ENCODE measurements around the gene ITIH4. TPM values are rescaled to one million over a fixed set of nuclear protein-coding genes. Genes with fewer than 3 reads are reported as not detected.

The ITIH4 gene
- total RNA-seq, 2 donors from 2014 or later = 4.9 to 5.5 TPM

GRCh38 chr3:52847241-52847640 is 16.8 kb upstream of the ITIH4 start:
- Histone ChIP-seq H3K9me3 (no peaks in the 10 kb centered on the region), H3K27ac (no peak overlapping the region), H3K4me1 (replicated peaks) (no peaks in the 10 kb centered on the region), H3K27me3 (replicated peaks; ENCODE audit: insufficient read depth) (no peaks in the 10 kb centered on the region), H3K36me3 (no peaks in the 10 kb centered on the region), H3K4me3 (no peak overlapping the region)
- WGBS = 87% methylated on average over 6 of the region's 6 CpGs
- TF ChIP-seq POLR2A (IDR thresholded peaks at IDR 0.05) = no peak
- TF ChIP-seq POLR2AphosphoS5 (IDR thresholded peaks at IDR 0.05) = no peak
- TF ChIP-seq, protein P1, sequence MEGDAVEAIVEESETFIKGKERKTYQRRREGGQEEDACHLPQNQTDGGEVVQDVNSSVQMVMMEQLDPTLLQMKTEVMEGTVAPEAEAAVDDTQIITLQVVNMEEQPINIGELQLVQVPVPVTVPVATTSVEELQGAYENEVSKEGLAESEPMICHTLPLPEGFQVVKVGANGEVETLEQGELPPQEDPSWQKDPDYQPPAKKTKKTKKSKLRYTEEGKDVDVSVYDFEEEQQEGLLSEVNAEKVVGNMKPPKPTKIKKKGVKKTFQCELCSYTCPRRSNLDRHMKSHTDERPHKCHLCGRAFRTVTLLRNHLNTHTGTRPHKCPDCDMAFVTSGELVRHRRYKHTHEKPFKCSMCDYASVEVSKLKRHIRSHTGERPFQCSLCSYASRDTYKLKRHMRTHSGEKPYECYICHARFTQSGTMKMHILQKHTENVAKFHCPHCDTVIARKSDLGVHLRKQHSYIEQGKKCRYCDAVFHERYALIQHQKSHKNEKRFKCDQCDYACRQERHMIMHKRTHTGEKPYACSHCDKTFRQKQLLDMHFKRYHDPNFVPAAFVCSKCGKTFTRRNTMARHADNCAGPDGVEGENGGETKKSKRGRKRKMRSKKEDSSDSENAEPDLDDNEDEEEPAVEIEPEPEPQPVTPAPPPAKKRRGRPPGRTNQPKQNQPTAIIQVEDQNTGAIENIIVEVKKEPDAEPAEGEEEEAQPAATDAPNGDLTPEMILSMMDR (IDR thresholded peaks at IDR 0.05) = no peak
- intact Hi-C loops (cut with DNase I) = loop anchor here (5.0 to 10.0 kb wide), 2 partner anchors 50 to 228 kb away; partner anchors contain the start of gene STIMATE
- DNase-seq (ENCODE audit: low spot score) = no peak

DNA sequence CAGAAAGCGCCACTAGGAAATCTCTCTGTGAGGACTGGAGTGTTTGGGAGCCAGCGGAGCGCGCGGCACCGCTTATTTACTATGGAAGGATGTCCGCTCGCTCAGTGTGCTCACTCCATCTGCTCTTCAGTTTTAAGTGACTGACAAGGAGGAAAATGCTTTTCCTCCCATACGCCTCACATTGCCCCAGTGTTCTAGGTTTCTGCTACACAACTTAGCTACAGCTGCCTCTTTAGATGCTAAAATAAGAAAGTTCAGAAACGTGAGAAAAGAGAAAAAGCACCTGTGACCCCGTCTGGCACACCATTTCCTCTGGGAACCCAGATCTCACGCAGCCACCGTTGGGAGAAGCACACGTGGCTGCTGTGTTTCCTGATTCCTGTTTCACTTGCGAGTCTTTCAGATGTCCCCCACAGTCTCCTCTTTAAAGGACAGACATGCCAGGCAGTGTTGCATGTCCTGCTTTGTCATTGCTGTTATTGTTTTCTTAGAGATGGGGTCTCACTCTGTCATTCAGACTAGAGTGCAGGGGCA is 16.0 kb upstream of the ITIH4 start:
- no peak overlapping the region for H3K27ac ChIP-seq
- intact Hi-C loops (cut with DNase I) = loop anchor here (5.0 to 10.0 kb wide), 2 partner anchors 51 to 228 kb away; partner anchors contain the start of gene STIMATE
- no peaks in the 10 kb centered on the region for H3K4me1 ChIP-seq (replicated peaks)
- no peaks in the 10 kb centered on the region for H3K36me3 ChIP-seq
- no peaks in the 10 kb centered on the region for H3K27me3 ChIP-seq (replicated peaks; ENCODE audit: insufficient read depth)
- no peak overlapping the region for H3K4me3 ChIP-seq
- TF ChIP-seq, protein P1 (IDR thresholded peaks at IDR 0.05) = no peak
- TF ChIP-seq POLR2A (IDR thresholded peaks at IDR 0.05) (no peak), POLR2AphosphoS5 (IDR thresholded peaks at IDR 0.05) (no peak)
- H3K9me3 ChIP-seq = no peaks in the 10 kb centered on the region
- 81% methylated on average over 15 of the region's 15 CpGs for WGBS
- DNase-seq (ENCODE audit: low spot score) = no peak

- Histone ChIP-seq H3K27ac (peak overlapping the region; percentile 57 to 66), H3K4me1 (replicated peaks) (no peaks in the 10 kb centered on the region), H3K4me3 (no peak overlapping the region), H3K9me3 (no peaks in the 10 kb centered on the region), H3K36me3 (no peaks in the 10 kb centered on the region), H3K27me3 (replicated peaks; ENCODE audit: insufficient read depth) (no peaks in the 10 kb centered on the region)
- WGBS = 71% methylated on average over 7 of the region's 7 CpGs
- TF ChIP-seq POLR2A (IDR thresholded peaks at IDR 0.05) = no peak
- TF ChIP-seq POLR2AphosphoS5 (IDR thresholded peaks at IDR 0.05) = no peak
- TF ChIP-seq, protein P1 (IDR thresholded peaks at IDR 0.05) = no peak
- intact Hi-C loops (cut with DNase I) = loop anchor here (5.0 to 10.0 kb wide), 2 partner anchors 51 to 229 kb away; partner anchors contain the start of gene STIMATE
- no peak for DNase-seq (ENCODE audit: low spot score)
These were observed 15.4 kb upstream of the ITIH4 start for GRCh38 chr3:52845691-52846431.

- intact Hi-C loops (cut with DNase I) = loop anchor here (5.0 to 10.0 kb wide), 2 partner anchors 52 to 230 kb away; partner anchors contain the start of gene STIMATE
- Histone ChIP-seq H3K4me1 (replicated peaks) (no peaks in the 10 kb centered on the region), H3K9me3 (no peaks in the 10 kb centered on the region), H3K27ac (peak overlapping the region; percentile 57 to 66), H3K27me3 (replicated peaks; ENCODE audit: insufficient read depth) (no peaks in the 10 kb centered on the region), H3K4me3 (no peak overlapping the region), H3K36me3 (no peaks in the 10 kb centered on the region)
- TF ChIP-seq, protein P1 (IDR thresholded peaks at IDR 0.05) = no peak
- TF ChIP-seq POLR2AphosphoS5 (IDR thresholded peaks at IDR 0.05) = peak; percentile 59
- 15% methylated on average over 6 of the region's 6 CpGs for WGBS
- peak; percentile 16 for DNase-seq (ENCODE audit: low spot score)
These were observed 14.7 kb upstream of the ITIH4 start for GRCh38 chr3:52845157-52845556.
